Vagina (tissue), 2 donors: Measurements from ENCODE around the gene NUDT22.

Experiments used
- CTCF ChIP-seq, 3 experiments: fragments of 450-650 bp in 2 of 3; fragments of 200-600 bp in 1 of 3; sonication (generic) in 1 of 3; IDR thresholded peaks; one replicate each; pipeline ENCODE4 v1.5.1; 2017 to 2019; ENCODE audit warnings: antibody characterized with exemption in 3 of 3, mild to moderate bottlenecking in 2 of 3, moderate library complexity in 2 of 3
- POLR2A ChIP-seq, 2 donors: fragments of 450-650 bp; IDR thresholded peaks; one replicate each; pipeline ENCODE4 v1.6.1; 2017; ENCODE audit warnings: antibody characterized with exemption in 2 of 2, mild to moderate bottlenecking in 2 of 2, moderate library complexity in 2 of 2
- POLR2AphosphoS5 ChIP-seq, 2 donors: sonication (generic); formaldehyde crosslinking; IDR thresholded peaks; one replicate each; pipeline ENCODE4 v1.9.0; 2017; ENCODE audit warnings: antibody characterized with exemption in 2 of 2, mild to moderate bottlenecking in 2 of 2, low read depth in 1 of 2; ENCODE audit not compliant: insufficient read depth in 1 of 2

- no peak for TF ChIP-seq CTCF (IDR thresholded peaks at IDR 0.05)
- TF ChIP-seq POLR2A (IDR thresholded peaks at IDR 0.05): peak in 1 of 2 donors; percentile 20
- TF ChIP-seq POLR2AphosphoS5 (IDR thresholded peaks at IDR 0.05; ENCODE audit: insufficient read depth in 1 of 2, low read depth in 1 of 2): peak in 1 of 2 donors; percentile 39
Measured at GRCh38 chr11:64234647-64235379, 8.7 kb downstream of the NUDT22 start.
